ENCODE results near the gene REEP5.

Gene REEP5

DNA sequence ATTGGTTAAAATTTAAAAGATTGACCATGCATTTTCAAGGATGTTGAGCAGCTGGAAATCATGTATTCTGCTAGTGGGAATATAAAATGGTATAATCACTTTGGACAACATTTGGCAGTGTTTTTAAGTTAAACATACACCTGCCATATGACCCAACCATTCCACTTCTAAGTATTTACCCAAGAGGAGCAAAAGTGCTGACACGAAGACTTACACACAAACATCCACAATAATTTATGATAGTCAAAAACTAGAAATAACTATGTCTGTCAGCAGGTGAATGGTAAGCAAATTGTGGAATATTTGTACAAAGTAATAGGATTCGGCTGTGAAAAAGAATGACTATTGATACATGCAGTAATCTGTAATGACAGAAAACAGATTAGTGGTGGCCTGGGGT, 91.6 kb downstream of the REEP5 start:
- no peaks in the 10 kb centered on the region for H3K9me3 Mint-ChIP-seq
- no peak overlapping the region for H3K27ac Mint-ChIP-seq
- peaks cover 69% of the 10 kb centered on the region for H3K36me3 Mint-ChIP-seq (ENCODE audit: low read depth)
- no peak overlapping the region for H3K4me3 Mint-ChIP-seq
- TF ChIP-seq, protein P1, sequence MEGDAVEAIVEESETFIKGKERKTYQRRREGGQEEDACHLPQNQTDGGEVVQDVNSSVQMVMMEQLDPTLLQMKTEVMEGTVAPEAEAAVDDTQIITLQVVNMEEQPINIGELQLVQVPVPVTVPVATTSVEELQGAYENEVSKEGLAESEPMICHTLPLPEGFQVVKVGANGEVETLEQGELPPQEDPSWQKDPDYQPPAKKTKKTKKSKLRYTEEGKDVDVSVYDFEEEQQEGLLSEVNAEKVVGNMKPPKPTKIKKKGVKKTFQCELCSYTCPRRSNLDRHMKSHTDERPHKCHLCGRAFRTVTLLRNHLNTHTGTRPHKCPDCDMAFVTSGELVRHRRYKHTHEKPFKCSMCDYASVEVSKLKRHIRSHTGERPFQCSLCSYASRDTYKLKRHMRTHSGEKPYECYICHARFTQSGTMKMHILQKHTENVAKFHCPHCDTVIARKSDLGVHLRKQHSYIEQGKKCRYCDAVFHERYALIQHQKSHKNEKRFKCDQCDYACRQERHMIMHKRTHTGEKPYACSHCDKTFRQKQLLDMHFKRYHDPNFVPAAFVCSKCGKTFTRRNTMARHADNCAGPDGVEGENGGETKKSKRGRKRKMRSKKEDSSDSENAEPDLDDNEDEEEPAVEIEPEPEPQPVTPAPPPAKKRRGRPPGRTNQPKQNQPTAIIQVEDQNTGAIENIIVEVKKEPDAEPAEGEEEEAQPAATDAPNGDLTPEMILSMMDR (IDR thresholded peaks at IDR 0.05), result no peak
- H3K27me3 Mint-ChIP-seq (ENCODE audit: low read depth, poor library complexity), result peaks cover 3% of the 10 kb centered on the region
- H3K4me1 Mint-ChIP-seq, result no peaks in the 10 kb centered on the region
- DNase-seq, result no peak
